C4-2B (cell line): ENCODE data around the gene PLBD2.

Experiments
- H3K27ac ChIP-seq: fragments of 450-650 bp; 2 replicates; pipeline ENCODE4 v1.5.1; 2017
- CTCF ChIP-seq: fragments of 450-650 bp; conservative IDR thresholded peaks from 2 replicates; pipeline ENCODE4 v1.5.1; 2017; ENCODE audit warnings: mild to moderate bottlenecking
- ZFX ChIP-seq: fragments of 450-650 bp; IDR thresholded peaks from 2 replicates; pipeline ENCODE4 v1.6.1; 2017

PLBD2 gene

GRCh38 chr12:113424456-113424855, 66.1 kb downstream of the PLBD2 start:
- TF ChIP-seq ZFX (no peak), CTCF (no peak)

GRCh38 chr12:113424915-113425823, 66.8 kb downstream of the PLBD2 start:
- no peak overlapping the region for H3K27ac ChIP-seq

More at GRCh38 chr12:113424456-113424855, 66.1 kb downstream of the PLBD2 start:
- no peak overlapping the region for H3K27ac ChIP-seq

DNA sequence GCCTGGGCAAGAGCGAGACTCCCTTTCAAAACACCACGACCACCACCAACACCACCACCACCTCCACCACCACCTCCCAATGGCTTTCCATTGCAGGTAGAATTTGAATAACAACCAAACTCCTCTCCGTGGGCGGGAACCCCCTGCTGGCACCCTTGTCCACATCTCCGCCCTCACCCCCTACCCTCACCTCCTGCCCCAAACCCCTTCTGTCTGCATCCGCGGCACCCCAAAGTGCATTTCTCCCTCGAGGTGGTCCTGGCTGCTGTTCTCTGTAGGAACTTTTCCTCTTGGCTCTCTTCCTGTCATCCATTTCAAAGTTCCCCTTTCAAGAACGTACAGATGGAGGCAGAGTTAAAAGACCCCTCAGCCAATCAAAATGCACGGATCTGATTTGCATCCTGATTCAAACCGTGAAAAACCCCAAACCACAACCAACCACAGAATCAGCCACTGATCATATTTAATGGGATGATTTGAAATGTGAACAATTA, 67.6 kb downstream of the PLBD2 start:
- no peak for TF ChIP-seq ZFX

More at GRCh38 chr12:113424915-113425823, 66.8 kb downstream of the PLBD2 start:
- peak; percentile 92 for TF ChIP-seq CTCF
- TF ChIP-seq ZFX, result no peak

GRCh38 chr12:113427882-113428281, 69.5 kb downstream of the PLBD2 start:
- TF ChIP-seq CTCF, result no peak
- no peak for TF ChIP-seq ZFX
- H3K27ac ChIP-seq, result no peak overlapping the region

More for the DNA sequence above, 67.6 kb downstream of the PLBD2 start:
- no peak overlapping the region for H3K27ac ChIP-seq

GRCh38 chr12:113428482-113428881, 70.1 kb downstream of the PLBD2 start:
- no peak overlapping the region for H3K27ac ChIP-seq
- TF ChIP-seq CTCF, result no peak
- no peak for TF ChIP-seq ZFX

- H3K27ac ChIP-seq, result no peak overlapping the region
- TF ChIP-seq CTCF (no peak), ZFX (no peak)
These were observed 74.6 kb downstream of the PLBD2 start for GRCh38 chr12:113432986-113433385.

GRCh38 chr12:113435367-113435766, 77.0 kb downstream of the PLBD2 start:
- TF ChIP-seq CTCF, result no peak
- TF ChIP-seq ZFX, result no peak
- H3K27ac ChIP-seq, result no peak overlapping the region
